AML-193 (cell line): ENCODE measurements around the gene PNPLA6.
"Not testable (repeated sequence)": the region's sequence is repeated elsewhere in the genome, so short reads cannot be mapped to it uniquely, and the experiment has no call there.

ENCODE experiments used
- DNase-seq, 2 experiments: peaks; one replicate each; lab custom pipeline; 2025; lab: John Stamatoyannopoulos, UW

PNPLA6 gene

DNA sequence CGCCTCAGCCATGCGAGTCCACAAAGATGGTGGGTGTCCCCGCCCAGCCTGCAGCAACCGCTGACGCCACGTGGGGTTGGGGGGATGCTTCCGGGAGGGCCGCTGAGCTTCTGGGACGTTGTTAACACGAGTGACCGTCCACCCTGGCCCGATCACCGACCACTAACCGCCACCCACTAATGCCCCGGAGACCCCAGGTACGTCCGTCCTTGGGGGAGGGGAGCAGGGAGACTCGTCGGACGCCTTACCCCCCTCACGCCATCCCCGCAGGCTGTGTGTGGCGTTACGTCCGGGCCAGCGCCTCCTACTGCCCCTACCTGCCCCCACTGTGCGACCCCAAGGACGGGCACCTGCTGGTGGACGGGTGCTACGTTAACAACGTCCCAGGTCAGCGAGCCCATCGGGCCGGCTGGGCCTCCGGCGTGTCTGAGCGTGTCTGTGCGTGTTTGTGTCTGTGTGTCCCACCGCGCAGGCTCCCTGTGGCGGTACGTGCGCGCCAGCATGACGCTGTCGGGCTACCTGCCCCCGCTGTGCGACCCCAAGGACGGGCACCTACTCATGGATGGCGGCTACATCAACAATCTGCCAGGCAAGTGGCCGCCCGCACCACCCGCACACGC is 21.3 kb downstream of the PNPLA6 start:
- no peak for DNase-seq

DNA sequence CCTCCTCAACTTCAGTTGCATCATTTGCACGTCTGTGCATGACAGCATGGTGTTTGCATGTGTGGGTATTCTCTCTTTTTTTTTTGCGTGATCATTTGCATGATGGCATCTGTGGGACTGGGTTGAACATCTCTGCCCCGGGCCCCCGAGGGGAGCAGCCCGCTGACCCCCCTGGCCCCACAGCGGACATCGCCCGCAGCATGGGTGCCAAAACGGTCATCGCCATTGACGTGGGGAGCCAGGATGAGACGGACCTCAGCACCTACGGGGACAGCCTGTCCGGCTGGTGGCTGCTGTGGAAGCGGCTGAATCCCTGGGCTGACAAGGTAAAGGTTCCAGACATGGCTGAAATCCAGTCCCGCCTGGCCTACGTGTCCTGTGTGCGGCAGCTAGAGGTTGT is 23.1 kb downstream of the PNPLA6 start:
- DNase-seq, result no peak

- no peak for DNase-seq
These were observed 23.6 kb downstream of the PNPLA6 start for GRCh38 chr19:7559102-7559501.

GRCh38 chr19:7560255-7560654 is 24.7 kb downstream of the PNPLA6 start:
- DNase-seq, result no peak

GRCh38 chr19:7561325-7561724 is 25.8 kb downstream of the PNPLA6 start:
- no peak for DNase-seq

DNA sequence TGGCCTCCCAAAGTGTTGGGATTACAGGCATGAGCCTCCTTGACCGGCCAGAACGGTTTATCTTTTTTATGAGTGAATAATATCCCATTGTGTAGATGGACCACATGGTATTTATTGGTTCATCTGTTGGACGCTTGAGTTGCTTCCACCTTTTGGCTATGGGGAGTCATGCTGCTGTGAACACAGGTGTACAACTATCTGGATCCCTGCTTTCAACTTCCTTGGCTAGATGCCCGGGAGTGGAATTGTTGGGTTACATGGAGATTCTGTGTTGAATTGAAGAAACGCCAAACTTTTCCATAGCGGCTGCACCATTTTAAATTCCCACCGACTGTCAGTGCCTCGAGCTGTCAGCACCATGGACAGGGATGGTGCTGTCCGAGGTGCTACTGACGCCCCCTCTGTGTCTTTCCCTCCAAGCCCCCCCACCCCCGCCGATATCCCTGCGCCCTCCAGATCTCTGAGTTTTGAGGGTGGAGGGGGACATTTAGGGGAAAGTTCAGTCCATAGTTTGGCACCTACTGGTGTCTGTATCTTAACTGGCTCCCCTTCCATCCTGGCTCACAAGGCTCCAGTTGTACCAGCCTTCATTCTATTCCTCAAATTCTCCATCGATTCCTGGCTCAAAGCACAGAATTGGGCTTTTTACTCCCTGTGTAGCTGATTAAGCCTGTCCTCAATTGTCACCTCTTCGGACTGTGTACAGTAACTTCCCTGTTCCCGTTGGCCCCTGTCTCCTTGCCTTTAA is 27.3 kb downstream of the PNPLA6 start:
- DNase-seq, result no peak

DNA sequence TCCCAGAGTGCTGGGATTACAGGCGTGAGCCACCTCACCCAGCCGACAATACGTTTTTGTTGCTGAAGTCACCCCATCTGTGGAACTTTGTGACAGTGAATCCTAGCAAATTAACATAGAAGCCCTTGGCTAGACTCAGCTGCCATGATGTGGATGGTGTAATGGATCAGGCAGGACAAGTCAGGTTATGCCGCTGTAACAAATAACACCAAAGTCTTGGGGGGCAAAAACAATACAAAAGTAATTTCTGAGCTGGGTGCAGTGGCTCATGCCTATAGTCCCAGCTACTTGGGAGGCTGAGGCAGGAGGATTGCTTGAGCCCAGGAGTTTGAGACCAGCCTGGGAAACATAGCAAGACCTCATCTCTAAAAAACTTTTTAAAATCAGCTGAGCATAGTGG is 29.3 kb downstream of the PNPLA6 start:
- DNase-seq, result no peak

- no peak for DNase-seq
These were observed 29.8 kb downstream of the PNPLA6 start for GRCh38 chr19:7565332-7565731.

- no peak for DNase-seq
These were observed 35.2 kb downstream of the PNPLA6 start for GRCh38 chr19:7570761-7571160.

- DNase-seq, result no peak
These were observed 40.0 kb downstream of the PNPLA6 start for GRCh38 chr19:7575434-7576040.

DNA sequence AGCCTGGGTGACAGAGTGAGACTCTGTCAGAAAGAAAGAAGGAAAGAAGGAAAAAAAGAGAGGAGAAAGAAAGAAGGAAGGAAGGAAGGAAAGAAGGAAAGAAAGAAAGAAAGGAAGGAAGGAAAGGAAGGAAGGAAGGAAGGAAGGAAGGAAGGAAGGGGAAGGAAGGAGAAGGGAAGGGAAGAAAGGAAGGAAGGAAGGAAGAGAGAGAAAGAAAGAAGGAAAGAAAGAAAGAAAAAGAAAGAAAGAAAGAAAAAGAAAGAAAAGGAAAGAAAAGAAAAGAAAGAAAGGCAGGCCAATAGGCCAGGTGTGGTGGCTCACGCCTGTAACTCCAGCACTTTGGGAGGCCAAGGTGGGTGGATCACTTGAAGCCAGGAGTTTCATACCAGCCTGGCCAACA is 41.9 kb downstream of the PNPLA6 start:
- DNase-seq, result not testable (repeated sequence)

DNA sequence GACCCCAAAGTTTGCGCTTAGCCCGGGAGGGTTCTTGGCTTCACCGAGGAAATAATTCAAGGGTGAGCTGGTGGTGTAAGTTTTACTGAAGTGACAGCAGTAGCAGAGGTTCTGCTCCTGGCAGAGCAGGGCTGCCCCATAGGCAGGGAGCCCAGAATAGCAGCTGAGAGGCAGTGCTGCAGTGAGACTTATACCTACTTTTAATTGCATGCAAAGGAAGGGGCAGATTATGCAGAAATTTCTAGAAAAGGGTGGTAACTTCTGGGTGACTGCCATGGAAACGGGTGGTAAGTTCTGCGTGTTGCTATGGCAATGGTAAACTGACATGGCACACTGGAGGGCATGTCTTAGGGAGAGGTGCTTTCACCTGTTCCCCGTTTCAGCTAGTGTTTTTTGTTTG is 42.6 kb downstream of the PNPLA6 start:
- no peak for DNase-seq

DNA sequence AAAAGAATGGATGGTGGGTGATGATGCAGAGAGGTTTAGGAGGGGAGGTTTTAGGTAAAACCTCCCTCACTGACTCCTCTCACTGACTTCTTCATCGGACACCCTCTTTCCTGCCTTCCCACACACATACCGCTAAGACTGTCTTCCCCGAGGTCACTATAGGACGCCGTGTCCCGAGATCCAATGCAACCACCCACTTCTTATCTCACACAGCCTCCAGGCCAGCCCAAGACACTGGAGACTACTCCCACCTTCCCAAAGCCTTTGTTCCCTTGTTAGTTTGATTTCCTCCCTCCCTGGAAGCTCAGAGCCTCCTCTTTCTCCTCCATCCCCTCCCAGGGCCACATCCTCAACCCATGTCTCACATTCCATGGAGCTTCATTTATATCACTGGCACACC is 43.7 kb downstream of the PNPLA6 start:
- DNase-seq, result no peak

DNA sequence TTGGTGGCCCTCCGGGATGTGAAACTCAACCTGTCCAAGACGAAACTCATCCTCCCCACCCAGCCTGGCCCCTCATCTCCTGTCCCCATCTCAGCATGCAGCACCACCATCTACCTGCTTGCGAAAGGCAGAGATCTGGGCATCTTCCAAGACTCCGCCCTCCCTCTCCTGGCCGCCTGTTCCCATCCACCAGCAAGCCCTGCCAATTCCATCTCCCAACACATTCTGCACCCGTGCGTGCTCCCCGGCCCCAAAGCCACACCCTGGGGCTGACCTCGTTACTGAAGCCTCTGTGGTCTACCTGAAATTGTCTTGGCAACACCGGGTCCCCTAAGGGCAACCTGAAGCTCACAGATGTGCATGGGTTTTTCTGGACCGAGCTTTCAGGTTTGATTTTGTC is 46.9 kb downstream of the PNPLA6 start:
- DNase-seq, result no peak

DNA sequence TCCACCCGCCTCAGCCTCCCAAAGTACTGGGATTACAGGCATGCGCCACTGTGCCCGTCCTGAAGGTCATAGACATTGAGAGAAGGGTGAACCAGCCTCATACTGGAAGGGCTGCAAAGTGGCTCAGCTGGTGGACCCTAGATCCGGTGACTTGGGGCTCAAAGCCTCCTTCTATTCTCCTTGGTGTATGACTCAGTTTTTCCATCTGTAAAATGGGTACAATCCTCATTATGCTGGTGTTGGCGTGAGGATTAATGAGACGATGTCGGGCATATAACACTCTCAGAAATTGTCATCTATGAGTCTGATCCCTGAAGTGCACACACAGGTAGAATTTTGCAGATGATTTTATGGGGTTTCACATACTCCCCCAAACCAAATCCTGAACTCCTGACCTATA is 54.3 kb downstream of the PNPLA6 start:
- DNase-seq, result no peak

- DNase-seq, result no peak
These were observed 54.7 kb downstream of the PNPLA6 start for GRCh38 chr19:7590256-7590655.

GRCh38 chr19:7595466-7596133 is 60.1 kb downstream of the PNPLA6 start, which contains the start of gene CAMSAP3:
Gene CAMSAP3, plus strand, starts transcription at chr19:7595863. Its CDS starts 140 bp downstream, at chr19:7596003.
- no peak for DNase-seq

DNA sequence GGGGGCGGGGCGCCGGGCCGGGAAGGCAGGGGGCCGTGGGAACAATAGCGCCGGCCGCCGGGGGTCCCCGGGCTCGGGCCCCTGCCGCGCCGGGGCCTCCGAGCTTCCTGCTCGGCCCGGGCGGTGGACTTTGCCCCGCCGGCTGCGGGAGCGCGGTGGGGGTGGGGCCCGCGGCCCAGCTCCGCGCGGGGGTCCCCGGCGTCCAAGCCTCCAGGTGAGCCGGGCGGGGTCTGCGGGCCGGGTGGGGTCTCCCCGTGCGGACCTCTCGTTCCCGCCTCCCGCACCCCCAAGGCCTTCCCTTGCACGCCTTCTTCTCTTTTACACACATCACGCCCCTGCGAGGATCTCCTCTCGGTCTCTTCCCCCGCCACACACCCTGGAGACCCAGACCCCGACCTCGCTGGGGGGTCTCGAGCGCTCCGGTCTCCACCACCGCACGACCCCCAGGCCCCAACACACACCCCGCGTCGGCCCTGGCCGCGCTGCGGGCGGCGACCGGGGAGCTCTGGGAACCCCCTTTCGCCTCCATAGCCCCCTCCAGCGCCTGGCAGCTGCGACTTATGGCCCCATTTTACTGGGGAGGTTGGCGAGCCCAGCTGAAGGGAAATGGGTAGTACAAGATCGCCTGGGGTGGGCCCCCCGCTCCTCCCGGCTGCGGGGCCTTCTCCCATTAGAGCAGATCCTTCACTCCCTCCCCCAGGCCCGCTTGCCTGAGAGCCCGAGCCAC is 60.9 kb downstream of the PNPLA6 start:
- no peak for DNase-seq

- no peak for DNase-seq
These were observed 62.2 kb downstream of the PNPLA6 start for GRCh38 chr19:7597689-7598088.

DNA sequence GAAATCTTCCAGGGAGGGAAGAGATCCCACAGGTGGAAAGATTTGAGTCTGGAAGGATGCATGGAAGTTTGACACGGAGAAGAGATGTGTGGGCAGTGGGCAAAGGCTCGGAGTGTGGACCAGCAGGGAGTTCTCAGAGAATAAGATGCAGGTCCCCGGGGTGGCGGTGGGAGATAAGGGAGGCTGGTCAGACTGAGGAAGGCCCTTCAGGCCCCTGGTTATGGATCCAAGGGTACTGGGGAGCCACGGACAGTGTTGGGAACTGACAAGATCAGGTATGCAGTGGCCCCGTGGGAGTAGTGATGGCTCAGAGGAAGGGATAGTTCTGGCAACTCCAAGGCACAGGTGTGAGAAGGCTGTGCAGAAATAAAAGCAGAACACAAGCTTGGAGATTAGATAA is 62.7 kb downstream of the PNPLA6 start:
- DNase-seq, result no peak

DNA sequence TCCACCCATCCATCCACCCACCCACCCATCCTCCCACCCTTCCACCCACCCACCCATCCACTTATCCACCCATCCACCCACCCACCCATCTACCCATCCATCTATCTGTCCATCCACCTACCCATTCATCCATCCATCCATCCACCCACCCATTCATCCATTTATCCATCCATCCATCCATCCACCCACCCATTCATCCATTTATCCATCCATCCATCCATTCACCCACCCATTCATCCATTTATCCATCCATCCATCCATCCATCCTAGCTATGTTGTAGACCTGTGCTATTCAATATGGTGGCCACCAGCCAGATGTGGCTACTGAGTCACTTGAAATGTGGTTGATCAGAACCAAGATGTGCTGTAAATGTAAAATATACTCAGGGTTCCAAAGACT is 65.2 kb downstream of the PNPLA6 start:
- DNase-seq, result no peak
